Kidney (tissue), 14 donors: ENCODE results near the gene EPS8. TPM values are rescaled to one million over a fixed set of nuclear protein-coding genes. Genes with fewer than 3 reads are reported as not detected.

Source experiments
- DNase-seq, 5 donors: peaks; one replicate each; pipeline ENCODE4 v3.0.0-alpha.2; 2013 to 2020
- FAIRE-seq: peaks from 2 replicates; lab custom pipeline; 2012; peaks lifted over from hg19 to GRCh38; lab: Jason Lieb, UNC
- H3K27ac ChIP-seq, 2 donors: one replicate each; pipeline ENCODE4 v1.7.0; 2013; ENCODE audit warnings: low read depth in 2 of 2, low read length in 2 of 2, inconsistent platforms in 1 of 2
- H3K27me3 ChIP-seq: one replicate; pipeline ENCODE4 v1.7.1; 2013; ENCODE audit warnings: low read length, inconsistent platforms; ENCODE audit not compliant: control insufficient read depth, insufficient read depth
- H3K36me3 ChIP-seq, 3 donors: one replicate each; pipeline versions ENCODE4 v1.7.0 to v1.7.1; 2013; ENCODE audit warnings: low read length in 3 of 3, control low read depth in 1 of 3, inconsistent platforms in 1 of 3; ENCODE audit not compliant: insufficient read depth in 3 of 3, control insufficient read depth in 2 of 3
- H3K4me1 ChIP-seq, 3 donors: one replicate each; pipeline versions ENCODE4 v1.7.0 to v1.7.1; 2013; ENCODE audit warnings: low read length in 3 of 3, inconsistent platforms in 1 of 3, low read depth in 1 of 3; ENCODE audit not compliant: control insufficient read depth in 2 of 3, insufficient read depth in 2 of 3
- H3K4me3 ChIP-seq, 3 donors: one replicate each; pipeline versions ENCODE4 v1.7.0 to v1.8.1; 2013; ENCODE audit warnings: low read length in 3 of 3, control low read depth in 1 of 3, inconsistent platforms in 1 of 3
- H3K9ac ChIP-seq, 3 donors: one replicate each; pipeline versions ENCODE4 v1.7.0 to v1.7.1; 2013; ENCODE audit warnings: low read length in 3 of 3, control low read depth in 1 of 3, inconsistent platforms in 1 of 3
- H3K9me3 ChIP-seq, 3 donors: one replicate each; pipeline versions ENCODE4 v1.7.0 to v1.7.1; 2013; ENCODE audit warnings: low read length in 3 of 3, control low read depth in 1 of 3, inconsistent platforms in 1 of 3; ENCODE audit not compliant: control insufficient read depth in 2 of 3, insufficient read depth in 1 of 3
- intact Hi-C: fragments of 100-400 bp; cut with DNase I; formaldehyde crosslinking; loops from one replicate; pipeline ENCODE4 v1.11.1; 2022
- polyA plus RNA-seq: library from polyadenylated mRNA; stranded (reverse); fragments of 350-450 nt; fragmentation: Illumina TruSeq; extraction: RNeasy Lipid Tissue Mini Kit (QIAGEN cat#74804); gene quantifications from one replicate; pipeline ENCODE4 v1.2.3, GENCODE V29; 2014; ENCODE audit warnings: low read depth, low replicate concordance; ENCODE audit not compliant: insufficient read depth
- total RNA-seq: library from RNA; stranded (reverse); fragmentation: NEBNext Ultra II Directional; extraction: Animal tissue kit (Norgen Biotek cat#: 25700); gene quantifications from one replicate; pipeline ENCODE4 v1.2.1, GENCODE V29; 2021
- TF ChIP-seq, protein P1 (sequence below): IDR thresholded peaks from 3 replicates; pipeline ENCODE4 v1.5.1; 2012; ENCODE audit warnings: mild to moderate bottlenecking, moderate library complexity, borderline replicate concordance; ENCODE audit not compliant: insufficient read depth; ENCODE audit errors: extremely low read depth
- donor health status: control.
- donor health status: control.
- donor health status: control.
- donor health status: control.
- donor health status: control.
- donor health status: DM: yes; HTN: yes; CAD: no.
- donor health status: Normal renal cell carcinoma (clear cell type).

The EPS8 gene
- total and polyA plus RNA-seq, 2 donors from 2014 or later, result 33.9 to 80.3 TPM

DNA sequence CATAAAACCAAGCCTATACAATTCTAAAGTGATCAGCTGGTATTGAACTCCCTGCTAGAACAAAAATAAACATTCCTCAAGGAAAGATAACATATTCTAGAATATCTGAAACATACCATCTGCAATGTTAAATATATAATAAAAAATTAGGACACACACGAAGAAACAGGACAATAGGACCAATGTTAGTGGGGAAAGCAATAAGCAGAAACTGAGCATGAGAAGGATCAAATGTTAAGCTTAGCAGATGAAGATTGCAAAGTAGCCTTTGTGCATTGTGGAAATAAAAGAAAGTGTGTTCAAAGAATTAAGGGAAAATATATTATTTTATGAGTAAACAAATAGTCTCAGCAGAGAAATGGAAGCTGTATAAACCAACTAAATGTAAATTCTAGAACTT lies 180.8 kb downstream of the EPS8 start:
- Histone ChIP-seq H3K4me3 (no peak overlapping the region), H3K4me1 (no peaks in the 10 kb centered on the region), H3K27me3 (no peaks in the 10 kb centered on the region), H3K9me3 (no peaks in the 10 kb centered on the region), H3K9ac (no peak overlapping the region), H3K36me3 (no peaks in the 10 kb centered on the region), H3K27ac (no peak overlapping the region)
- DNase-seq, result no peak
- TF ChIP-seq, protein P1, sequence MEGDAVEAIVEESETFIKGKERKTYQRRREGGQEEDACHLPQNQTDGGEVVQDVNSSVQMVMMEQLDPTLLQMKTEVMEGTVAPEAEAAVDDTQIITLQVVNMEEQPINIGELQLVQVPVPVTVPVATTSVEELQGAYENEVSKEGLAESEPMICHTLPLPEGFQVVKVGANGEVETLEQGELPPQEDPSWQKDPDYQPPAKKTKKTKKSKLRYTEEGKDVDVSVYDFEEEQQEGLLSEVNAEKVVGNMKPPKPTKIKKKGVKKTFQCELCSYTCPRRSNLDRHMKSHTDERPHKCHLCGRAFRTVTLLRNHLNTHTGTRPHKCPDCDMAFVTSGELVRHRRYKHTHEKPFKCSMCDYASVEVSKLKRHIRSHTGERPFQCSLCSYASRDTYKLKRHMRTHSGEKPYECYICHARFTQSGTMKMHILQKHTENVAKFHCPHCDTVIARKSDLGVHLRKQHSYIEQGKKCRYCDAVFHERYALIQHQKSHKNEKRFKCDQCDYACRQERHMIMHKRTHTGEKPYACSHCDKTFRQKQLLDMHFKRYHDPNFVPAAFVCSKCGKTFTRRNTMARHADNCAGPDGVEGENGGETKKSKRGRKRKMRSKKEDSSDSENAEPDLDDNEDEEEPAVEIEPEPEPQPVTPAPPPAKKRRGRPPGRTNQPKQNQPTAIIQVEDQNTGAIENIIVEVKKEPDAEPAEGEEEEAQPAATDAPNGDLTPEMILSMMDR, result no peak
- intact Hi-C loops, result no loop called here
- no peak for FAIRE-seq

- no peak for FAIRE-seq
- H3K27ac ChIP-seq, result no peak overlapping the region
- peaks cover 0 to 3% (median 0%) of the 10 kb centered on the region in 3 donors for H3K4me1 ChIP-seq
- DNase-seq, result no peak
- TF ChIP-seq, protein P1, result no peak
- H3K36me3 ChIP-seq, result no peaks in the 10 kb centered on the region
- no peak overlapping the region for H3K4me3 ChIP-seq
- no peaks in the 10 kb centered on the region for H3K27me3 ChIP-seq
- H3K9ac ChIP-seq, result no peak overlapping the region
- no peaks in the 10 kb centered on the region for H3K9me3 ChIP-seq
- intact Hi-C loops, result no loop called here
These were observed 183.2 kb downstream of the EPS8 start for GRCh38 chr12:15605881-15606590.

DNA sequence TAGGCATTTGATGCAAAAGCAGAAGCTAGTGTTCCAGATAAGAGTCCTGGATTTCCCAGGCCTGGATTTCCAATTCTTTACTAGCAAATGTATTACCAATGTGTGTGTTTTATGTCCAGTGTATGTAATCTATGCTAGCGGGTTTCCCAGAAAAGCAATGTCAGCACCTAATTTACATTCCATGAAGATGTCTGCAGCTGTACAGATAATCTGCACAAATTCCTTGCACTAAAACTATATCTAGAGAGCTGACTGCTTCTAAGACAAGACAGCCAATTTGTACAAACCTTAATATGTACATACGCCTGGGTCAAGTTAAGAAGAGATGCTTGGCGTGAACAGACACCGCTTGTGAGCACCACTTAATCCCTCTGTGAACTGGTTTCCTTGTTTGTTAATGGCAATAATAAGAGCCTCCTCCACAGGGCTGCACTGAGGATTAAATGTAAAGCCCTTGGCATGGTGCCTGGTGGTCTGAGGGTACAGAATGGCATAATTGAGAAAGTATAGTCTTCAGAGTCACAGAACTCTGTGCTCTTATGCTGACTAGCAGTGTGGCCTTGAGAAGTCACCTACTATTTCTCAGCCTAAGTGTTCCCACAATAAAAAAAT lies 185.6 kb downstream of the EPS8 start:
- Histone ChIP-seq H3K4me1 (peaks cover 0 to 4% (median 4%) of the 10 kb centered on the region in 3 donors), H3K9me3 (no peaks in the 10 kb centered on the region), H3K9ac (no peak overlapping the region), H3K4me3 (no peak overlapping the region), H3K36me3 (no peaks in the 10 kb centered on the region), H3K27ac (no peak overlapping the region), H3K27me3 (no peaks in the 10 kb centered on the region)
- intact Hi-C loops, result no loop called here
- FAIRE-seq (no peak), DNase-seq (no peak)
- TF ChIP-seq, protein P1, result no peak
